HEK293 (cell line): Measurements from ENCODE around the gene TRAPPC2.

Experiments
- CTCF ChIA-PET: fragments of 350-600 bp; formaldehyde crosslinking; extraction: SDS; loops from one replicate; lab custom pipeline; 2021; ENCODE audit warnings: antibody characterized with exemption; lab: Yijun Ruan, JAX
- POLR2A ChIA-PET: fragments of 300-600 bp; formaldehyde crosslinking; extraction: SDS; loops from one replicate; lab custom pipeline; 2020; ENCODE audit warnings: antibody characterized with exemption, inconsistent platforms; lab: Yijun Ruan, JAX
- H3K27ac ChIP-seq: fragments of 200-500 bp; sonication (Bioruptor generic); 2 replicates; pipeline ENCODE4 v1.5.1; 2014; ENCODE audit warnings: low read depth, low read length, control low read depth, inconsistent platforms; ENCODE audit errors: extremely low read depth
- H3K36me3 ChIP-seq, 2 experiments: fragments of 200-500 bp in 1 of 2; sonication (Bioruptor generic) in 1 of 2; 1 replicate in 1 of 2; 2 replicates in 1 of 2; pipeline ENCODE4 v1.5.1; 2014 to 2017; ENCODE audit warnings: inconsistent platforms in 2 of 2, low read length in 2 of 2; ENCODE audit not compliant: control insufficient read depth in 2 of 2, insufficient read depth in 1 of 2
- H3K4me1 ChIP-seq: fragments of 200-500 bp; sonication (Bioruptor generic); 2 replicates; pipeline ENCODE4 v1.5.1; 2014; ENCODE audit warnings: mild to moderate bottlenecking, low read length, inconsistent platforms; ENCODE audit not compliant: control insufficient read depth, insufficient read depth
- H3K4me3 ChIP-seq: 2 replicates; pipeline ENCODE4 v1.5.1; 2011; ENCODE audit warnings: low read depth, mild to moderate bottlenecking, control low read depth, low read length, moderate library complexity
- H3K9me3 ChIP-seq: fragments of 200-500 bp; sonication (Bioruptor generic); 2 replicates; pipeline ENCODE4 v1.5.1; 2014; ENCODE audit warnings: low read depth, low read length, inconsistent platforms; ENCODE audit not compliant: control insufficient read depth, insufficient read depth
- EGR2 ChIP-seq: fragments of 450-650 bp; formaldehyde crosslinking; IDR thresholded peaks from 2 replicates; pipeline ENCODE4 v1.5.1; 2016; ENCODE audit warnings: low read depth, missing biosample characterization, missing genetic modification characterization
- HOXD13 ChIP-seq: sonication (generic); formaldehyde crosslinking; IDR thresholded peaks from 2 replicates; pipeline ENCODE4 v1.8.0; 2022; ENCODE audit warnings: missing genetic modification reagents, borderline replicate concordance
- PATZ1 ChIP-seq: fragments of 450-650 bp; formaldehyde crosslinking; IDR thresholded peaks from 2 replicates; pipeline ENCODE4 v1.5.1; 2016; ENCODE audit warnings: missing biosample characterization, missing genetic modification characterization
- PRDM1 ChIP-seq: fragments of 450-650 bp; formaldehyde crosslinking; IDR thresholded peaks from 2 replicates; pipeline ENCODE4; 2016; ENCODE audit warnings: missing biosample characterization, missing genetic modification characterization
- SCRT2 ChIP-seq: fragments of 450-650 bp; formaldehyde crosslinking; IDR thresholded peaks from 2 replicates; pipeline ENCODE4 v1.5.1; 2016; ENCODE audit warnings: missing biosample characterization, missing genetic modification characterization
- SP3 ChIP-seq: fragments of 450-650 bp; formaldehyde crosslinking; IDR thresholded peaks from 2 replicates; pipeline ENCODE4 v1.5.1; 2016; ENCODE audit warnings: missing biosample characterization, missing genetic modification characterization
- SP7 ChIP-seq: fragments of 450-650 bp; formaldehyde crosslinking; IDR thresholded peaks from 2 replicates; pipeline ENCODE4 v1.5.1; 2016; ENCODE audit warnings: missing biosample characterization, missing genetic modification characterization
- TRIM28 ChIP-seq: IDR thresholded peaks from 2 replicates; pipeline ENCODE4 v1.6.1; 2011; ENCODE audit warnings: low read length, control low read depth, borderline replicate concordance
- WT1 ChIP-seq: fragments of 450-650 bp; formaldehyde crosslinking; IDR thresholded peaks from 2 replicates; pipeline ENCODE4 v1.5.1; 2016; ENCODE audit warnings: missing biosample characterization, missing genetic modification characterization
- ZBTB6 ChIP-seq: fragments of 450-650 bp; formaldehyde crosslinking; IDR thresholded peaks from 2 replicates; pipeline ENCODE4 v1.5.1; 2017; ENCODE audit warnings: missing biosample characterization, missing genetic modification characterization
- ZFHX2 ChIP-seq: fragments of 450-650 bp; formaldehyde crosslinking; conservative IDR thresholded peaks from 2 replicates; pipeline ENCODE4 v1.5.1; 2016; ENCODE audit warnings: missing biosample characterization, missing genetic modification characterization
- ZFP3 ChIP-seq: fragments of 450-650 bp; formaldehyde crosslinking; IDR thresholded peaks from 2 replicates; pipeline ENCODE4 v1.5.1; 2016; ENCODE audit warnings: low read depth, missing biosample characterization, missing genetic modification characterization
- ZIC2 ChIP-seq: fragments of 450-650 bp; formaldehyde crosslinking; IDR thresholded peaks from 2 replicates; pipeline ENCODE4 v1.5.1; 2016; ENCODE audit warnings: missing biosample characterization, missing genetic modification characterization
- ZNF114 ChIP-seq: fragments of 450-650 bp; formaldehyde crosslinking; IDR thresholded peaks from 2 replicates; pipeline ENCODE4 v1.5.0; 2017; ENCODE audit warnings: missing biosample characterization, missing genetic modification characterization
- ZNF140 ChIP-seq: fragments of 450-650 bp; formaldehyde crosslinking; IDR thresholded peaks from 2 replicates; pipeline ENCODE4 v1.5.1; 2016; ENCODE audit warnings: missing biosample characterization, missing genetic modification characterization
- ZNF169 ChIP-seq: fragments of 450-650 bp; formaldehyde crosslinking; IDR thresholded peaks from 2 replicates; pipeline ENCODE4 v1.5.1; 2016; ENCODE audit warnings: missing biosample characterization, missing genetic modification characterization
- ZNF175 ChIP-seq: fragments of 450-650 bp; formaldehyde crosslinking; IDR thresholded peaks from 2 replicates; pipeline ENCODE4 v1.5.1; 2016; ENCODE audit warnings: missing biosample characterization, missing genetic modification characterization
- ZNF335 ChIP-seq: fragments of 450-650 bp; formaldehyde crosslinking; conservative IDR thresholded peaks from 2 replicates; pipeline ENCODE4 v1.5.1; 2016; ENCODE audit warnings: missing biosample characterization, missing genetic modification characterization
- ZNF341 ChIP-seq: fragments of 450-650 bp; formaldehyde crosslinking; IDR thresholded peaks from 2 replicates; pipeline ENCODE4; 2016; ENCODE audit warnings: low read depth, missing biosample characterization, missing genetic modification characterization
- ZNF354C ChIP-seq: fragments of 450-650 bp; formaldehyde crosslinking; IDR thresholded peaks from 2 replicates; pipeline ENCODE4 v1.5.1; 2016; ENCODE audit warnings: missing biosample characterization, missing genetic modification characterization, low read depth, borderline replicate concordance
- ZNF510 ChIP-seq: fragments of 450-650 bp; formaldehyde crosslinking; IDR thresholded peaks from 2 replicates; pipeline ENCODE4 v1.5.1; 2018; ENCODE audit warnings: mild to moderate bottlenecking, missing genetic modification characterization, missing biosample characterization; ENCODE audit not compliant: insufficient replicate concordance
- ZNF623 ChIP-seq: fragments of 450-650 bp; formaldehyde crosslinking; IDR thresholded peaks from 2 replicates; pipeline ENCODE4 v1.5.1; 2016; ENCODE audit warnings: missing biosample characterization, missing genetic modification characterization
- ZNF658 ChIP-seq: fragments of 450-650 bp; formaldehyde crosslinking; IDR thresholded peaks from 2 replicates; pipeline ENCODE4; 2016; ENCODE audit warnings: missing biosample characterization, missing genetic modification characterization
- ZNF791 ChIP-seq: fragments of 450-650 bp; formaldehyde crosslinking; IDR thresholded peaks from 2 replicates; pipeline ENCODE4 v1.5.1; 2016; ENCODE audit warnings: missing biosample characterization, missing genetic modification characterization
- TF ChIP-seq, protein P1 (sequence below): fragments of 450-650 bp; formaldehyde crosslinking; IDR thresholded peaks from 2 replicates; pipeline ENCODE4 v1.5.1; 2016; ENCODE audit warnings: missing biosample characterization, missing genetic modification characterization, borderline replicate concordance
- TF ChIP-seq, protein P2 (sequence below): fragments of 450-650 bp; formaldehyde crosslinking; IDR thresholded peaks from 2 replicates; pipeline ENCODE4 v1.5.1; 2016; ENCODE audit warnings: missing biosample characterization, missing genetic modification characterization

The TRAPPC2 gene

GRCh38 chrX:13693341-13693961, 41.0 kb downstream of the TRAPPC2 start:
- H3K36me3 ChIP-seq, result no peaks in the 10 kb centered on the region
- peak overlapping the region; percentile 29; the same call in 1 of the 2 replicates for H3K27ac ChIP-seq
- no peaks in the 10 kb centered on the region for H3K9me3 ChIP-seq
- CTCF ChIA-PET, result interaction anchor here (1.2 to 1.7 kb wide), 3 partner anchors 20 to 43 kb away, joined by 3 to 7 read pairs (median 5); no protein-coding TSS in a partner anchor
- POLR2A ChIA-PET, result interaction anchor here (0.9 to 6.8 kb wide), 8 partner anchors 9 to 53 kb away, joined by 3 to 46 read pairs (median 4); partner anchors contain the start of genes OFD1, TCEANC and TRAPPC2
- no peak overlapping the region for H3K4me3 ChIP-seq
- H3K4me1 ChIP-seq, result peaks cover 40% of the 10 kb centered on the region
- TF ChIP-seq ZNF114 (no peak), SCRT2 (tag by site-specific recombination) (no peak), ZFHX2 (peak; percentile 85), ZBTB6 (tag by site-specific recombination) (no peak), ZNF510 (no peak), ZIC2 (tag by site-specific recombination) (peak; percentile 32; the same call in 1 of the 2 replicates), SP3 (tag by site-specific recombination) (peak; percentile 32; the same call in 1 of the 2 replicates), ZNF341 (tag by site-specific recombination) (no peak), EGR2 (tag by site-specific recombination) (peak; percentile 70), ZNF169 (no peak), ZNF623 (no peak), ZNF791 (no peak), ZNF140 (tag by site-specific recombination) (no peak), HOXD13 (no peak), ZNF658 (no peak), ZNF335 (tag by site-specific recombination) (no peak), ZNF175 (tag by site-specific recombination) (no peak), TRIM28 (no peak), SP7 (tag by site-specific recombination) (peak; percentile 43; the same call in 1 of the 2 replicates), PATZ1 (tag by site-specific recombination) (peak; percentile 19; the same call in 1 of the 2 replicates), ZFP3 (tag by site-specific recombination) (no peak), PRDM1 (peak; percentile 84), WT1 (no peak), ZNF354C (tag by site-specific recombination) (no peak)
- TF ChIP-seq, protein P1, sequence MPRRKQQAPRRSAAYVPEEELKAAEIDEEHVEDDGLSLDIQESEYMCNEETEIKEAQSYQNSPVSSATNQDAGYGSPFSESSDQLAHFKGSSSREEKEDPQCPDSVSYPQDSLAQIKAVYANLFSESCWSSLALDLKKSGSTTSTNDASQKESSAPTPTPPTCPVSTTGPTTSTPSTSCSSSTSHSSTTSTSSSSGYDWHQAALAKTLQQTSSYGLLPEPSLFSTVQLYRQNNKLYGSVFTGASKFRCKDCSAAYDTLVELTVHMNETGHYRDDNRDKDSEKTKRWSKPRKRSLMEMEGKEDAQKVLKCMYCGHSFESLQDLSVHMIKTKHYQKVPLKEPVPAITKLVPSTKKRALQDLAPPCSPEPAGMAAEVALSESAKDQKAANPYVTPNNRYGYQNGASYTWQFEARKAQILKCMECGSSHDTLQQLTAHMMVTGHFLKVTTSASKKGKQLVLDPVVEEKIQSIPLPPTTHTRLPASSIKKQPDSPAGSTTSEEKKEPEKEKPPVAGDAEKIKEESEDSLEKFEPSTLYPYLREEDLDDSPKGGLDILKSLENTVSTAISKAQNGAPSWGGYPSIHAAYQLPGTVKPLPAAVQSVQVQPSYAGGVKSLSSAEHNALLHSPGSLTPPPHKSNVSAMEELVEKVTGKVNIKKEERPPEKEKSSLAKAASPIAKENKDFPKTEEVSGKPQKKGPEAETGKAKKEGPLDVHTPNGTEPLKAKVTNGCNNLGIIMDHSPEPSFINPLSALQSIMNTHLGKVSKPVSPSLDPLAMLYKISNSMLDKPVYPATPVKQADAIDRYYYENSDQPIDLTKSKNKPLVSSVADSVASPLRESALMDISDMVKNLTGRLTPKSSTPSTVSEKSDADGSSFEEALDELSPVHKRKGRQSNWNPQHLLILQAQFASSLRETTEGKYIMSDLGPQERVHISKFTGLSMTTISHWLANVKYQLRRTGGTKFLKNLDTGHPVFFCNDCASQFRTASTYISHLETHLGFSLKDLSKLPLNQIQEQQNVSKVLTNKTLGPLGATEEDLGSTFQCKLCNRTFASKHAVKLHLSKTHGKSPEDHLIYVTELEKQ, result no peak
- TF ChIP-seq, protein P2, sequence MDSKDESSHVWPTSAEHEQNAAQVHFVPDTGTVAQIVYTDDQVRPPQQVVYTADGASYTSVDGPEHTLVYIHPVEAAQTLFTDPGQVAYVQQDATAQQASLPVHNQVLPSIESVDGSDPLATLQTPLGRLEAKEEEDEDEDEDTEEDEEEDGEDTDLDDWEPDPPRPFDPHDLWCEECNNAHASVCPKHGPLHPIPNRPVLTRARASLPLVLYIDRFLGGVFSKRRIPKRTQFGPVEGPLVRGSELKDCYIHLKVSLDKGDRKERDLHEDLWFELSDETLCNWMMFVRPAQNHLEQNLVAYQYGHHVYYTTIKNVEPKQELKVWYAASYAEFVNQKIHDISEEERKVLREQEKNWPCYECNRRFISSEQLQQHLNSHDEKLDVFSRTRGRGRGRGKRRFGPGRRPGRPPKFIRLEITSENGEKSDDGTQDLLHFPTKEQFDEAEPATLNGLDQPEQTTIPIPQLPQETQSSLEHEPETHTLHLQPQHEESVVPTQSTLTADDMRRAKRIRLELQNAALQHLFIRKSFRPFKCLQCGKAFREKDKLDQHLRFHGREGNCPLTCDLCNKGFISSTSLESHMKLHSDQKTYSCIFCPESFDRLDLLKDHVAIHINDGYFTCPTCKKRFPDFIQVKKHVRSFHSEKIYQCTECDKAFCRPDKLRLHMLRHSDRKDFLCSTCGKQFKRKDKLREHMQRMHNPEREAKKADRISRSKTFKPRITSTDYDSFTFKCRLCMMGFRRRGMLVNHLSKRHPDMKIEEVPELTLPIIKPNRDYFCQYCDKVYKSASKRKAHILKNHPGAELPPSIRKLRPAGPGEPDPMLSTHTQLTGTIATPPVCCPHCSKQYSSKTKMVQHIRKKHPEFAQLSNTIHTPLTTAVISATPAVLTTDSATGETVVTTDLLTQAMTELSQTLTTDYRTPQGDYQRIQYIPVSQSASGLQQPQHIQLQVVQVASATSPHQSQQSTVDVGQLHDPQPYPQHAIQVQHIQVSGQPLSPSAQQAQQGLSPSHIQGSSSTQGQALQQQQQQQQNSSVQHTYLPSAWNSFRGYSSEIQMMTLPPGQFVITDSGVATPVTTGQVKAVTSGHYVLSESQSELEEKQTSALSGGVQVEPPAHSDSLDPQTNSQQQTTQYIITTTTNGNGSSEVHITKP (tag by site-specific recombination), result peak; percentile 38; the same call in 1 of the 2 replicates
